Measurements from ENCODE around the gene ZNF784.
A peak's percentile ranks its signal among the peaks of the same experiment; 100 is the strongest.
"Not testable (repeated sequence)": the region's sequence is repeated elsewhere in the genome, so short reads cannot be mapped to it uniquely, and the experiment has no call there.

Gene ZNF784

GRCh38 chr19:55602104-55603001, 22.0 kb downstream of the ZNF784 start:
- no peak for DNase-seq

GRCh38 chr19:55601084-55601483, 23.3 kb downstream of the ZNF784 start:
- no peak for DNase-seq

- DNase-seq, result no peak
These were observed 23.7 kb downstream of the ZNF784 start for GRCh38 chr19:55600662-55601028.

GRCh38 chr19:55599842-55600661, 24.3 kb downstream of the ZNF784 start, which contains the start of gene ZNF524:
ZNF524 (plus strand) TSS chr19:55600288; CDS start chr19:55602113, 1,825 bp downstream.
- DNase-seq, result peak; percentile 83 to 87

GRCh38 chr19:55599468-55599841, 24.9 kb downstream of the ZNF784 start, which contains the start of gene FIZ1:
FIZ1 (minus strand) TSS chr19:55599517; CDS start chr19:55597865, 1,652 bp downstream.
- DNase-seq, result peak; percentile 90 to 94

- peak; percentile 76 to 83 for DNase-seq
These were observed 25.5 kb downstream of the ZNF784 start for GRCh38 chr19:55598719-55599467.

GRCh38 chr19:55598034-55598433, 26.3 kb downstream of the ZNF784 start:
- no peak for DNase-seq

GRCh38 chr19:55597501-55597921, 26.9 kb downstream of the ZNF784 start:
- no peak for DNase-seq

GRCh38 chr19:55596304-55596703, 28.1 kb downstream of the ZNF784 start:
- DNase-seq, result no peak

- no peak for DNase-seq
These were observed 29.3 kb downstream of the ZNF784 start for GRCh38 chr19:55594996-55595545.

GRCh38 chr19:55593096-55593772, 31.1 kb downstream of the ZNF784 start:
- DNase-seq, result no peak

- DNase-seq, result no peak
These were observed 31.8 kb downstream of the ZNF784 start for GRCh38 chr19:55592391-55593090.

GRCh38 chr19:55591555-55591954, 32.8 kb downstream of the ZNF784 start:
- DNase-seq, result no peak

- no peak for DNase-seq
These were observed 33.7 kb downstream of the ZNF784 start for GRCh38 chr19:55590617-55591016.

GRCh38 chr19:55590109-55590508, 34.3 kb downstream of the ZNF784 start:
- DNase-seq, result no peak

GRCh38 chr19:55588738-55589137, 35.6 kb downstream of the ZNF784 start:
- no peak for DNase-seq

GRCh38 chr19:55586976-55587668, 37.2 kb downstream of the ZNF784 start:
- no peak for DNase-seq

- no peak for DNase-seq
These were observed 38.6 kb downstream of the ZNF784 start for GRCh38 chr19:55585658-55586339.

GRCh38 chr19:55584871-55585270, 39.5 kb downstream of the ZNF784 start:
- DNase-seq, result no peak

- DNase-seq, result not testable (repeated sequence)
These were observed 40.5 kb downstream of the ZNF784 start for GRCh38 chr19:55583897-55584296.

All from AML-193 (cell line).